ENCODE measurements around the gene LRRC10B.

The LRRC10B gene

GRCh38 chr11:61524446-61524845 lies 15.9 kb downstream of the LRRC10B start:
- H3K9me3 Mint-ChIP-seq, result no peaks in the 10 kb centered on the region
- H3K4me3 Mint-ChIP-seq, result no peak overlapping the region
- peaks cover 41 to 50% of the 10 kb centered on the region in 2 donors for H3K27me3 Mint-ChIP-seq
- H3K36me3 Mint-ChIP-seq, result no peaks in the 10 kb centered on the region
- H3K27ac Mint-ChIP-seq, result no peak overlapping the region
- H3K4me1 Mint-ChIP-seq, result no peaks in the 10 kb centered on the region
- ATAC-seq (replicated peaks) (no peak), DNase-seq (no peak)

- Mint-ChIP-seq H3K27ac (no peak overlapping the region), H3K27me3 (peaks cover 46 to 50% of the 10 kb centered on the region in 2 donors), H3K4me1 (no peaks in the 10 kb centered on the region), H3K4me3 (no peak overlapping the region), H3K36me3 (no peaks in the 10 kb centered on the region), H3K9me3 (no peaks in the 10 kb centered on the region)
- no peak for DNase-seq
- ATAC-seq (replicated peaks), result no peak
Measured at GRCh38 chr11:61524963-61525587, 16.5 kb downstream of the LRRC10B start.

GRCh38 chr11:61526229-61526628 lies 17.7 kb downstream of the LRRC10B start:
- DNase-seq, result no peak
- no peak overlapping the region for H3K4me3 Mint-ChIP-seq
- H3K27me3 Mint-ChIP-seq, result peaks cover 54 to 55% of the 10 kb centered on the region in 2 donors
- no peak overlapping the region for H3K27ac Mint-ChIP-seq
- ATAC-seq (replicated peaks), result no peak
- H3K4me1 Mint-ChIP-seq, result peaks cover 0 to 2% of the 10 kb centered on the region in 2 donors
- no peaks in the 10 kb centered on the region for H3K36me3 Mint-ChIP-seq
- H3K9me3 Mint-ChIP-seq, result no peaks in the 10 kb centered on the region

GRCh38 chr11:61526956-61527731 lies 18.6 kb downstream of the LRRC10B start:
- H3K36me3 Mint-ChIP-seq, result no peaks in the 10 kb centered on the region
- H3K27ac Mint-ChIP-seq, result no peak overlapping the region
- peaks cover 0 to 2% of the 10 kb centered on the region in 2 donors for H3K4me1 Mint-ChIP-seq
- H3K9me3 Mint-ChIP-seq, result no peaks in the 10 kb centered on the region
- no peak for DNase-seq
- peaks cover 51 to 54% of the 10 kb centered on the region in 2 donors for H3K27me3 Mint-ChIP-seq
- no peak overlapping the region for H3K4me3 Mint-ChIP-seq
- no peak for ATAC-seq (replicated peaks)

- no peak for DNase-seq
Measured at GRCh38 chr11:61528114-61528513, 19.6 kb downstream of the LRRC10B start.

GRCh38 chr11:61529537-61530225 lies 21.1 kb downstream of the LRRC10B start:
- Mint-ChIP-seq H3K36me3 (no peaks in the 10 kb centered on the region), H3K4me1 (peaks cover 0 to 2% of the 10 kb centered on the region in 2 donors), H3K9me3 (no peaks in the 10 kb centered on the region), H3K4me3 (no peak overlapping the region), H3K27me3 (peaks cover 57 to 59% of the 10 kb centered on the region in 2 donors), H3K27ac (no peak overlapping the region)
- no peak for DNase-seq
- ATAC-seq (replicated peaks), result no peak

More at GRCh38 chr11:61528114-61528513, 19.6 kb downstream of the LRRC10B start:
- Mint-ChIP-seq H3K4me3 (no peak overlapping the region), H3K27ac (no peak overlapping the region), H3K4me1 (peaks cover 0 to 2% of the 10 kb centered on the region in 2 donors), H3K9me3 (no peaks in the 10 kb centered on the region), H3K27me3 (peaks cover 51 to 54% of the 10 kb centered on the region in 2 donors), H3K36me3 (no peaks in the 10 kb centered on the region)
- no peak for ATAC-seq (replicated peaks)

GRCh38 chr11:61531044-61531443 lies 22.5 kb downstream of the LRRC10B start:
- Mint-ChIP-seq H3K36me3 (no peaks in the 10 kb centered on the region), H3K27me3 (peaks cover 55 to 56% of the 10 kb centered on the region in 2 donors), H3K4me1 (peaks cover 0 to 2% of the 10 kb centered on the region in 2 donors), H3K4me3 (peak overlapping the region in 1 of 2 donors; percentile 21), H3K9me3 (no peaks in the 10 kb centered on the region), H3K27ac (no peak overlapping the region)
- no peak for ATAC-seq (replicated peaks)
- DNase-seq, result no peak

GRCh38 chr11:61532134-61533038 lies 23.8 kb downstream of the LRRC10B start:
- Mint-ChIP-seq H3K4me3 (no peak overlapping the region), H3K36me3 (no peaks in the 10 kb centered on the region), H3K27me3 (peaks cover 46 to 48% of the 10 kb centered on the region in 2 donors), H3K27ac (no peak overlapping the region), H3K9me3 (no peaks in the 10 kb centered on the region), H3K4me1 (peaks cover 0 to 2% of the 10 kb centered on the region in 2 donors)
- ATAC-seq (replicated peaks), result peak; percentile 62 to 68
- no peak for DNase-seq

- H3K9me3 Mint-ChIP-seq, result no peaks in the 10 kb centered on the region
- ATAC-seq (replicated peaks) (no peak), DNase-seq (no peak)
- H3K27ac Mint-ChIP-seq, result no peak overlapping the region
- peaks cover 0 to 2% of the 10 kb centered on the region in 2 donors for H3K4me1 Mint-ChIP-seq
- H3K36me3 Mint-ChIP-seq, result no peaks in the 10 kb centered on the region
- no peak overlapping the region for H3K4me3 Mint-ChIP-seq
- H3K27me3 Mint-ChIP-seq, result peaks cover 40 to 42% of the 10 kb centered on the region in 2 donors
Measured at GRCh38 chr11:61533039-61533375, 24.5 kb downstream of the LRRC10B start.

GRCh38 chr11:61533401-61533800 lies 24.9 kb downstream of the LRRC10B start:
- H3K9me3 Mint-ChIP-seq, result no peaks in the 10 kb centered on the region
- H3K27me3 Mint-ChIP-seq, result peaks cover 39 to 42% of the 10 kb centered on the region in 2 donors
- H3K4me1 Mint-ChIP-seq, result peaks cover 0 to 2% of the 10 kb centered on the region in 2 donors
- no peak overlapping the region for H3K27ac Mint-ChIP-seq
- DNase-seq (no peak), ATAC-seq (replicated peaks) (no peak)
- no peak overlapping the region for H3K4me3 Mint-ChIP-seq
- H3K36me3 Mint-ChIP-seq, result no peaks in the 10 kb centered on the region

- Mint-ChIP-seq H3K27me3 (peaks cover 36 to 44% of the 10 kb centered on the region in 2 donors), H3K4me1 (peaks cover 0 to 2% of the 10 kb centered on the region in 2 donors), H3K4me3 (no peak overlapping the region), H3K27ac (no peak overlapping the region), H3K9me3 (no peaks in the 10 kb centered on the region), H3K36me3 (no peaks in the 10 kb centered on the region)
- DNase-seq (no peak), ATAC-seq (replicated peaks) (no peak)
Measured at GRCh38 chr11:61534025-61534932, 25.7 kb downstream of the LRRC10B start.

- Mint-ChIP-seq H3K4me1 (peaks cover 0 to 2% of the 10 kb centered on the region in 2 donors), H3K27ac (no peak overlapping the region), H3K9me3 (no peaks in the 10 kb centered on the region), H3K4me3 (no peak overlapping the region), H3K36me3 (no peaks in the 10 kb centered on the region), H3K27me3 (peaks cover 37 to 41% of the 10 kb centered on the region in 2 donors)
- ATAC-seq (replicated peaks) (no peak), DNase-seq (no peak)
Measured at GRCh38 chr11:61534933-61535839, 26.6 kb downstream of the LRRC10B start.
